GM23248 (cell line): ENCODE results near the gene TOMM7.

Experiments
- EZH2 ChIP-seq: fragments of 200-600 bp; sonication (generic); IDR thresholded peaks from 2 replicates; pipeline ENCODE4 v1.6.1; 2018; ENCODE audit warnings: antibody characterized with exemption, mild to moderate bottlenecking; ENCODE audit not compliant: insufficient read depth, poor library complexity, severe bottlenecking
- EZH2phosphoT487 ChIP-seq: fragments of 200-600 bp; sonication (generic); IDR thresholded peaks from 2 replicates; pipeline ENCODE4 v1.6.1; 2018; ENCODE audit warnings: antibody characterized with exemption, moderate library complexity, mild to moderate bottlenecking, low read depth; ENCODE audit not compliant: insufficient read depth

- TF ChIP-seq EZH2 (no peak), EZH2phosphoT487 (no peak)
Observed at GRCh38 chr7:22793593-22794462, 28.8 kb downstream of the TOMM7 start.
